HCT116 (cell line): ENCODE data around the gene SLC25A25. TPM values are rescaled to one million over a fixed set of nuclear protein-coding genes. Genes with fewer than 3 reads are reported as not detected.
A peak's percentile ranks its signal among the peaks of the same experiment; 100 is the strongest.

Source experiments
- ATAC-seq: fragments of 200-7000 bp; cut with Tn5 transposase; 2 replicates; pipeline ENCODE4 v1.9.1; 2020; ENCODE audit warnings: mild to moderate bottlenecking, moderate library complexity
- BruUV-seq: library from RNA; stranded (reverse); fragments of 400-500 nt; replicated peaks from 2 replicates; lab custom pipeline; 2021; lab: Mats Ljungman, UMichigan
- CTCF ChIA-PET: fragments of 300-600 bp; sonication (Branson Sonifier 250); formaldehyde crosslinking; loops from one replicate; lab custom pipeline; 2021; ENCODE audit warnings: antibody characterized with exemption; lab: Charles Lee
- POLR2A ChIA-PET: fragments of 300-600, 350-600 bp; sonication (Branson Sonifier 250); formaldehyde crosslinking; loops from one replicate; lab custom pipeline; 2021; ENCODE audit warnings: antibody characterized with exemption; lab: Charles Lee
- RAD21 ChIA-PET, 2 experiments: fragments of 300-600 bp; sonication (Branson Sonifier 250); formaldehyde crosslinking; loops; one replicate each; lab custom pipeline; 2023; ENCODE audit warnings: low total read pairs in 2 of 2; ENCODE audit not compliant: uncharacterized antibody in 2 of 2, unreplicated experiment in 2 of 2, low non-redundant PET in 1 of 2; lab: Charles Lee
- DNase-seq: peaks from one replicate; pipeline ENCODE4 v3.0.0-alpha.2; 2010; ENCODE audit warnings: low read depth, low spot score
- H2AFZ ChIP-seq: fragments of 200-600 bp; shearing (Covaris generic), sonication (generic); 2 replicates; pipeline ENCODE4 v1.6.1; 2017; ENCODE audit warnings: low read depth, mixed run types, mixed read lengths, antibody characterized with exemption, low read length; ENCODE audit not compliant: poor library complexity, severe bottlenecking
- H3K27ac ChIP-seq: 2 replicates; pipeline ENCODE4 v1.5.1; 2012; ENCODE audit warnings: low read depth, low read length
- H3K27me3 ChIP-seq: fragments of 200-600 bp; sonication (generic); 2 replicates; pipeline ENCODE4 v1.6.1; 2016; ENCODE audit warnings: mixed run types, low read length, mixed read lengths; ENCODE audit not compliant: insufficient read depth
- H3K36me3 ChIP-seq, 2 experiments: fragments of 200-500 bp in 1 of 2; fragments of 200-600 bp in 1 of 2; sonication (Bioruptor generic) in 1 of 2; sonication (generic) in 1 of 2; 2 replicates each; pipeline versions ENCODE4 v1.5.1 to v1.6.1; 2014 to 2016; ENCODE audit warnings: low read length in 2 of 2, inconsistent platforms in 1 of 2, mixed read lengths in 1 of 2, mixed run types in 1 of 2; ENCODE audit not compliant: insufficient read depth in 2 of 2, control insufficient read depth in 1 of 2
- H3K4me1 ChIP-seq, 2 experiments: fragments of 200-600 bp in 1 of 2; sonication (generic) in 1 of 2; 2 replicates each; pipeline versions ENCODE4 v1.5.1 to v1.6.1; 2012 to 2017; ENCODE audit warnings: low read length in 2 of 2, inconsistent platforms in 1 of 2, mild to moderate bottlenecking in 1 of 2, mixed read lengths in 1 of 2, mixed run types in 1 of 2, moderate library complexity in 1 of 2; ENCODE audit not compliant: insufficient read depth in 2 of 2, control insufficient read depth in 1 of 2
- H3K4me2 ChIP-seq: fragments of 200-600 bp; sonication (generic); 2 replicates; pipeline ENCODE4 v1.6.1; 2017; ENCODE audit warnings: mixed run types, low read length, mixed read lengths
- H3K4me3 ChIP-seq, 2 experiments: fragments of 200-600 bp in 1 of 2; sonication (generic) in 1 of 2; replicated peaks in 1 of 2; 2 replicates each; pipeline ENCODE4 v1.5.1; 2011 to 2016; ENCODE audit warnings: low read length in 2 of 2, control low read depth in 1 of 2, low read depth in 1 of 2, mild to moderate bottlenecking in 1 of 2, mixed read lengths in 1 of 2, mixed run types in 1 of 2
- H3K79me2 ChIP-seq: fragments of 200-600 bp; sonication (generic); 2 replicates; pipeline ENCODE4 v1.6.1; 2017; ENCODE audit warnings: mild to moderate bottlenecking, mixed run types, low read length, moderate library complexity, mixed read lengths; ENCODE audit not compliant: insufficient read depth
- H3K9ac ChIP-seq: fragments of 200-600 bp; sonication (generic); 2 replicates; pipeline ENCODE4 v1.6.1; 2016; ENCODE audit warnings: low read length, mixed read lengths
- H3K9me2 ChIP-seq: fragments of 200-600 bp; sonication (generic), shearing (Covaris generic); 2 replicates; pipeline ENCODE4 v1.6.1; 2017; ENCODE audit warnings: mixed run types, mild to moderate bottlenecking, moderate library complexity; ENCODE audit not compliant: insufficient read depth
- H3K9me3 ChIP-seq, 2 experiments: fragments of 200-500 bp in 1 of 2; fragments of 200-600 bp in 1 of 2; sonication (Bioruptor generic) in 1 of 2; sonication (generic) in 1 of 2; 2 replicates each; pipeline ENCODE4 v1.6.1; 2014 to 2017; ENCODE audit warnings: low read length in 2 of 2, mixed read lengths in 2 of 2, inconsistent platforms in 1 of 2, low read depth in 1 of 2, mild to moderate bottlenecking in 1 of 2, mixed run types in 1 of 2, moderate library complexity in 1 of 2; ENCODE audit not compliant: control insufficient read depth in 1 of 2, insufficient read depth in 1 of 2
- H4K20me1 ChIP-seq: fragments of 200-600 bp; sonication (generic), shearing (Covaris generic); 2 replicates; pipeline ENCODE4 v1.6.1; 2017; ENCODE audit warnings: mixed run types, mild to moderate bottlenecking, moderate library complexity; ENCODE audit not compliant: insufficient read depth
- CBX3 ChIP-seq: IDR thresholded peaks from 2 replicates; pipeline ENCODE4 v1.6.1; 2012; ENCODE audit warnings: low read depth
- CTCF ChIP-seq, 3 experiments: fragments of 200-600 bp in 1 of 3; sonication (generic) in 1 of 3; IDR thresholded peaks in 2 of 3; conservative IDR thresholded peaks in 1 of 3; 2 replicates each; pipeline ENCODE4 v1.5.1; 2012 to 2017; ENCODE audit warnings: low read depth in 2 of 3, low read length in 2 of 3, antibody characterized with exemption in 1 of 3, borderline replicate concordance in 1 of 3, control low read depth in 1 of 3, mild to moderate bottlenecking in 1 of 3, mixed read lengths in 1 of 3, mixed run types in 1 of 3, moderate library complexity in 1 of 3; ENCODE audit not compliant: insufficient read depth in 1 of 3
- EGR1 ChIP-seq: IDR thresholded peaks from 2 replicates; pipeline ENCODE4 v1.6.1; 2012; ENCODE audit warnings: low read depth
- ELF1 ChIP-seq: IDR thresholded peaks from 2 replicates; pipeline ENCODE4 v1.6.1; 2012; ENCODE audit warnings: low read depth, borderline replicate concordance
- EZH2 ChIP-seq: fragments of 200-600 bp; sonication (generic); IDR thresholded peaks from 2 replicates; pipeline ENCODE4 v1.6.1; 2017; ENCODE audit warnings: antibody characterized with exemption, mixed run types
- FOSL1 ChIP-seq: IDR thresholded peaks from 2 replicates; pipeline ENCODE4 v1.6.1; 2012; ENCODE audit warnings: low read depth
- JUND ChIP-seq: IDR thresholded peaks from 2 replicates; pipeline ENCODE4 v1.6.1; 2012
- MAX ChIP-seq: IDR thresholded peaks from 2 replicates; pipeline ENCODE4 v1.6.1; 2012
- SP1 ChIP-seq: IDR thresholded peaks from 2 replicates; pipeline ENCODE4 v1.6.1; 2012; ENCODE audit warnings: low read depth
- YY1 ChIP-seq: IDR thresholded peaks from 2 replicates; pipeline ENCODE4 v1.6.1; 2011; ENCODE audit warnings: low read length, low read depth, moderate library complexity, mild to moderate bottlenecking; ENCODE audit not compliant: insufficient replicate concordance; ENCODE audit errors: extremely low read depth
- ZFX ChIP-seq: fragments of 450-650 bp; IDR thresholded peaks from 2 replicates; pipeline ENCODE4 v1.6.1; 2017
- intact Hi-C: fragments of 100-400 bp; cut with micrococcal nuclease; formaldehyde crosslinking; loops from 2 replicates; pipeline ENCODE4 v1.10.0; 2022
- total RNA-seq: library from RNA; stranded (reverse); gene quantifications from one replicate; pipeline ENCODE4 v1.2.1, GENCODE V29; 2021; ENCODE audit not compliant: unreplicated experiment

The SLC25A25 gene
- total RNA-seq, 1 experiment from 2014 or later = 15.3 TPM

GRCh38 chr9:128094950-128095544 lies 27.0 kb downstream of the SLC25A25 start:
- CTCF ChIA-PET = interaction anchor here (1.0 to 1.9 kb wide), 2 partner anchors 23 to 152 kb away, joined by 3 to 7 read pairs; no protein-coding TSS in a partner anchor
- Histone ChIP-seq H3K4me3 (no peak overlapping the region), H2AFZ (no peak overlapping the region), H3K9me2 (no peaks in the 10 kb centered on the region)
- no peak for DNase-seq
- POLR2A ChIA-PET = interaction anchor here (1.9 kb wide), 1 partner anchor 16 kb away, joined by 5 read pairs; no protein-coding TSS in a partner anchor
- TF ChIP-seq ELF1 (no peak), CBX3 (no peak), MAX (no peak), SP1 (no peak), EZH2 (no peak), FOSL1 (no peak), EGR1 (no peak), JUND (no peak), CTCF (IDR thresholded peaks at IDR 0.05 in 2 of 3, conservative IDR thresholded peaks at IDR 0.05 in 1 of 3; ENCODE audit: borderline replicate concordance in 1 of 3, insufficient read depth in 1 of 3, low read depth in 2 of 3, low read length in 2 of 3) (no peak), YY1 (no peak), ZFX (no peak)
- TF ChIP-seq, all 23 proteins: peak for 0
- H3K9ac ChIP-seq = peak overlapping the region; percentile 36
- H3K27ac ChIP-seq = peak overlapping the region; percentile 31; the same call in 1 of the 2 replicates
- BruUV-seq = no TSS peak
- no peaks in the 10 kb centered on the region; the same call in 1 of the 2 replicates for H4K20me1 ChIP-seq
- peaks cover 78% of the 10 kb centered on the region for H3K79me2 ChIP-seq
- peaks cover 32 to 63% of the 10 kb centered on the region in 2 experiments for H3K4me1 ChIP-seq
- no peaks in the 10 kb centered on the region for H3K36me3 ChIP-seq
- no peak for ATAC-seq
- H3K9me3 ChIP-seq = no peaks in the 10 kb centered on the region
- H3K4me2 ChIP-seq = peak overlapping the region; percentile 57
- intact Hi-C loops = no loop called here
- no peaks in the 10 kb centered on the region for H3K27me3 ChIP-seq
- RAD21 ChIA-PET = no interaction called here
